WERI-Rb-1 (cell line): ENCODE results near the gene KCND3.

Experiments
- DNase-seq: peaks from one replicate; pipeline ENCODE4 v3.0.0-alpha.2; 2020
- H3K27ac ChIP-seq: fragments of 250-450 bp; sonication (Bioruptor Pico); 2 replicates; pipeline ENCODE4 v1.5.1; 2020; ENCODE audit warnings: mild to moderate bottlenecking, moderate library complexity
- H3K27me3 ChIP-seq: fragments of 250-450 bp; sonication (Bioruptor Pico); 2 replicates; pipeline ENCODE4 v1.5.1; 2021; ENCODE audit warnings: mild to moderate bottlenecking, low read depth, moderate library complexity; ENCODE audit not compliant: insufficient read depth, severe bottlenecking
- H3K36me3 ChIP-seq: fragments of 250-450 bp; sonication (Bioruptor Pico); 2 replicates; pipeline ENCODE4 v1.5.1; 2020; ENCODE audit warnings: mild to moderate bottlenecking, moderate library complexity
- H3K4me3 ChIP-seq: 2 replicates; pipeline ENCODE4 v1.5.1; 2011; ENCODE audit warnings: low read depth, mild to moderate bottlenecking, control low read depth, low read length
- H3K9me3 ChIP-seq: fragments of 250-450 bp; sonication (Bioruptor Pico); 2 replicates; pipeline ENCODE4 v1.5.1; 2021; ENCODE audit warnings: mild to moderate bottlenecking, moderate library complexity; ENCODE audit not compliant: severe bottlenecking
- CTCF ChIP-seq: IDR thresholded peaks from 2 replicates; pipeline ENCODE4 v1.5.1; 2011; ENCODE audit warnings: low read depth, mild to moderate bottlenecking, control low read depth, inconsistent platforms, low read length

KCND3 gene

DNA sequence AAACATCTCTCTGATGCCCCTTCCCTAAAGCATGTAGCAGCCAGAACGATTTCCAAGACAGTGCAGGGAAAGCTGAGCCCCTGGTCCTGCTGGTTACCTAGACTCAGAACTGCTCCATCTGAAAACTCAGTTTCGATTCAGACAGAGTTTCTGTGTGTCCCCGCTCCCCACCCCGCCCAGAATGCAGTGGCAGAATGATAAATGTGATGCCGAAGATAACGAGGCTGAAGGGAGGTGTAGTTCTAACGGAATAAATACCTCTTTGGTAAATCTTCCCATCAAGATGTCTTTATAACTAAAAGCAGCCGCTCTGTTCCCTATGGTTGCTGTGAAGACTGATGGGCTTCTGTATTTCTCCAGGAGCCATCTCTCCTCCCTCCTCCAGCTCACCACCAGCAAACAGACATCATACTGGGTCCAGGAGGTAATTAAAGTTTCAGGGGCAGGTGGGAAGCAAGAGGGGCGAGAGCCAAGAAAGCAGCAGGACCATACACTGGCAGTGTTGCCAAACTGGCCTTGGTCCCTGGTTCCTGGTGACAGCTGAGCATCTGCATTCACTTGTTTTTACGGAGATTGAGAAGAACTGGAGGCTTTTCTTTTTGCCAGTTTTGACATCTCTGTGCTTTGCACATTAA lies 156.8 kb downstream of the KCND3 start:
- H3K9me3 ChIP-seq = no peaks in the 10 kb centered on the region
- no peak overlapping the region for H3K4me3 ChIP-seq
- no peak for TF ChIP-seq CTCF
- H3K36me3 ChIP-seq = no peaks in the 10 kb centered on the region
- DNase-seq = no peak
- H3K27ac ChIP-seq = no peak overlapping the region
- H3K27me3 ChIP-seq = no peaks in the 10 kb centered on the region

DNA sequence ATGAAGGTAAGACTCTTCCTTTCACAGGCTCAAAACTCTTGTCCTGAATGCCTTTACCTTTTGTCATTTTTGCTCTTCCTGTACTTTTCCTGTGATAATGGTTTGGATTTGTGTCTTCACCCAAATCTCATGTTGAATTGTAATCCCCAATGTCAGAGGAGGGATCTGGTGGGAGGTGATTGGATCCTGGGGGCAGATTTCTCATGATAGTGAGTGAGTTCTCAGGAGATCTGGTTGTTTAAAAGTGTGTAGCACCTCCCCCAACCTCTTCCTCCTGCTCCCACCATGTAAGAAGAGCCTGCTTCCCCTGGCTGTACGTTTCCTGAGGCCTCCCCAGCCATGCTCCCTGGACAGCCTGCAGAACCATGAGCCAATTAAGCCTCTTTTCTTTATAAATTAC lies 158.3 kb downstream of the KCND3 start:
- DNase-seq = no peak
- no peaks in the 10 kb centered on the region for H3K27me3 ChIP-seq
- no peak for TF ChIP-seq CTCF

DNA sequence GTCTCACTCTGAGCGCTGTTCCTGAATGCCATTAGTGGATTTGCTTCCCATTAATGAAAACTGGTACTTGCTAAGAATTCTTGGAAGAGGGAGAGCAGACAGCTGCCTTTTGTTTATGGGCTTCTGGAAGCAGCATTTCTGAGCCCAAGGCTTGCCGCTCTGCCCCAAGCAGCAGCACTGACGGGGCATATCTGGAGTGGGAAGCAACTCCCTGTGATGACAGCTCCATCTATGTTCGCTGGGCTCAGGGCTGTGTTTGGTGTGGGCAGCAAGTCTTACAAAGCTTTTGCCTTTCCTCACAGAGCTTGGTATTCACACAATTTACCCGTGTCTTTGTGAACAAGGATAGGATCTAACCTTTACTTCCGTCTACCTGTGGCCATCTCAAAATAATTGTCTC lies 161.5 kb downstream of the KCND3 start:
- H3K9me3 ChIP-seq = no peaks in the 10 kb centered on the region
- no peak for TF ChIP-seq CTCF
- no peak overlapping the region for H3K4me3 ChIP-seq
- no peak overlapping the region for H3K27ac ChIP-seq
- DNase-seq = no peak
- no peaks in the 10 kb centered on the region for H3K27me3 ChIP-seq
- H3K36me3 ChIP-seq = no peaks in the 10 kb centered on the region

More for the DNA sequence above, 158.3 kb downstream of the KCND3 start:
- Histone ChIP-seq H3K4me3 (no peak overlapping the region), H3K27ac (no peak overlapping the region), H3K9me3 (no peaks in the 10 kb centered on the region), H3K36me3 (no peaks in the 10 kb centered on the region)

DNA sequence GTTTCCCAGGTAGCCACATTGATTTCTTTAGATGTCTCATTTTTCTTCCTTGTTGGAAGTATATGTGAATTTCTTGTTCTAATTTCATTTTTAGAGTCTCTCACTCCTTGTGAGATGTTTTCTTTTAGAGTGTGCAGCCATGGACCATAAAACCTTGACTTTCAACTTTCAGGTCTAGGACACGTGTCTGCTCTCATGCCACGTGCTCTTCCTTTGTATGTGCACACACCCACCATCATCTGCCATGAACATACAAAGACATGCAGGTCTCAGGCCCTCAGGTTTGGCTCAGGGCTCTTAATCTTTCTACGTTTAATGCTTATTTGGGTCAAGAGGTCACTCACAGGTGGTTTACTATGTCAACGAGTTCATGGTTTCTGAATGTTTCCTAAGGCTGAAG lies 163.2 kb downstream of the KCND3 start:
- Histone ChIP-seq H3K27ac (no peak overlapping the region), H3K36me3 (no peaks in the 10 kb centered on the region), H3K9me3 (no peaks in the 10 kb centered on the region), H3K4me3 (no peak overlapping the region), H3K27me3 (no peaks in the 10 kb centered on the region)
- DNase-seq = no peak
- TF ChIP-seq CTCF = no peak

DNA sequence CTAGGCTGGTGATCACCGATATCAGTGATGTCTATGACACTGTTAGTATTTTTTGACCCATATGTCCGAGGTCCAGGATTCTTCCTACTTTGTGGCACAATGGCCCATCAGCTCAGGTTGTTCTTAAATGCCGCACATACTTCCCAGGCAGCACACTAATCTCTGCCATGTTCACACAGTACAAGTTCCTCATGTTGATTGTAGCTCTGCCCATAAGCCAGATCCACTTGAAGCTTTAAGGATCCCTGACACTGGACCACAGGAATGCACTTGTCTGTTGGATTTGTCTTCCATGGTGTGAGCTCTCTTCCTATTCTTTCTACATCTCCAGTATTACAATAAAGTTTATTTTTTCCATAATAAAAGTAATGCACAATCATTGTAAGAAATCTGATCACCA lies 164.3 kb downstream of the KCND3 start:
- no peak for TF ChIP-seq CTCF
- H3K4me3 ChIP-seq = no peak overlapping the region
- DNase-seq = no peak

GRCh38 chr1:111822138-111822537 lies 167.3 kb downstream of the KCND3 start:
- Histone ChIP-seq H3K36me3 (no peaks in the 10 kb centered on the region), H3K4me3 (no peak overlapping the region), H3K27ac (no peak overlapping the region), H3K9me3 (no peaks in the 10 kb centered on the region), H3K27me3 (no peaks in the 10 kb centered on the region)
- no peak for TF ChIP-seq CTCF
- DNase-seq = no peak

More for the DNA sequence above, 164.3 kb downstream of the KCND3 start:
- H3K27ac ChIP-seq = no peak overlapping the region
- H3K27me3 ChIP-seq = no peaks in the 10 kb centered on the region
- no peaks in the 10 kb centered on the region for H3K36me3 ChIP-seq
- no peaks in the 10 kb centered on the region for H3K9me3 ChIP-seq
